ENCODE data around the gene ITGB5.

DNA sequence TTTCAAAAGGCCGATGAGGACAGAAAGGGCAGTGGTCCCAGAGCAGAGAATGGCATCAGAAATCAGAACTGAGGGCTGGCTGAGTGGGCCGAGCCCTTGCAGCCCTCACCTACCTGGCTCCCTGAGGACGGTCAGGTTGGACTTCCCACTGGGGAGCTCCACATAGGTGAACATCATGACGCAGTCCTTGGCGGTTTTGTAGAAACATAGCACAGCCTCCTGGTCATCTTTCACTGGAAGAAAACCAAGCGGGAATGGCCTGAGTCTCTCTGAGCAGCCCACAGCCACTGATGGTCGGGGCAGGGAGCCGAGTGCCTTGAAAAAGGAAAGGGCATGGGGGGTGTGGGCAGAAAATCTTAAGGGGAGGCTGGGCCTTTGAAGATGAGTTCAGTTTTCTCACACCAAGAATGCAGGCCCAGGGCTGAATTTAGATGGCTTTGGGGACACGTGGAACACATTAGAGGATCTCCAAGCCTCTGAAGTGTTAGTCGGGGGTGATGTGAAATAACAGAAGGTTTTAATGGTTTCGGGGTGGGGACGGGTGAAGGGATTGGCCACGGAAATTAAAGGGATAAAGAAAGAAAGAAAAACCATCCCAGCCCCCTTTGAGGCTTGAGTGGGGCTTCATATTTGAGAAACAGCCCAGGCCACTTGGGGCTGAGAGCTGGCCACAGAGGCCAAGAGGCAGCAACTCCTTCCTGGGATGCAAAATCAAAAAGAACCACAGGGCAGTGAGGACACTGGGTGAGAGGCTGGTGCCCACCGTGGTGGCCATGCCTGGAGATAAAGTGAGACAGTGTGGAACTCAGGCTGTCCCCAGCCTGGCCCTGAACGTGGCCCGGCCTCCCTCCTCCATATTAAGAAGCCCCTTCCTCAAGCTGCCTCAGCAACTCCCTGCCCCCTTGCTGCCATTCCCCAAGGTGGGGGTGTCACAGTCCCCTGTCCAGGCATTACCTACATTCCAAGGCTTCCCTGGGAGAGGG lies 120.8 kb downstream of the ITGB5 start:
- TF ChIP-seq, protein P1, sequence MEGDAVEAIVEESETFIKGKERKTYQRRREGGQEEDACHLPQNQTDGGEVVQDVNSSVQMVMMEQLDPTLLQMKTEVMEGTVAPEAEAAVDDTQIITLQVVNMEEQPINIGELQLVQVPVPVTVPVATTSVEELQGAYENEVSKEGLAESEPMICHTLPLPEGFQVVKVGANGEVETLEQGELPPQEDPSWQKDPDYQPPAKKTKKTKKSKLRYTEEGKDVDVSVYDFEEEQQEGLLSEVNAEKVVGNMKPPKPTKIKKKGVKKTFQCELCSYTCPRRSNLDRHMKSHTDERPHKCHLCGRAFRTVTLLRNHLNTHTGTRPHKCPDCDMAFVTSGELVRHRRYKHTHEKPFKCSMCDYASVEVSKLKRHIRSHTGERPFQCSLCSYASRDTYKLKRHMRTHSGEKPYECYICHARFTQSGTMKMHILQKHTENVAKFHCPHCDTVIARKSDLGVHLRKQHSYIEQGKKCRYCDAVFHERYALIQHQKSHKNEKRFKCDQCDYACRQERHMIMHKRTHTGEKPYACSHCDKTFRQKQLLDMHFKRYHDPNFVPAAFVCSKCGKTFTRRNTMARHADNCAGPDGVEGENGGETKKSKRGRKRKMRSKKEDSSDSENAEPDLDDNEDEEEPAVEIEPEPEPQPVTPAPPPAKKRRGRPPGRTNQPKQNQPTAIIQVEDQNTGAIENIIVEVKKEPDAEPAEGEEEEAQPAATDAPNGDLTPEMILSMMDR (IDR thresholded peaks at IDR 0.05): no peak
- TF ChIP-seq POLR2A (IDR thresholded peaks at IDR 0.05) (no peak), POLR2AphosphoS5 (IDR thresholded peaks at IDR 0.05; ENCODE audit: insufficient read depth in 1 of 2, low read depth in 1 of 2) (no peak)
